Epidermal melanocyte (primary cell): ENCODE measurements around the gene COX17.
"Not testable (repeated sequence)": the region's sequence is repeated elsewhere in the genome, so short reads cannot be mapped to it uniquely, and the experiment has no call there.

Experiments
- DNase-seq: peaks from one replicate; pipeline ENCODE4 v3.0.0; 2011; ENCODE audit warnings: low spot score; ENCODE audit not compliant: insufficient read length

Gene COX17

GRCh38 chr3:119676771-119677640 lies at the start of gene COX17:
TSS of gene COX17 (minus strand) at chr3:119677406. CDS start at chr3:119677310, 96 bp downstream.
- DNase-seq, result peak; percentile 91

GRCh38 chr3:119726909-119727308 lies 49.7 kb upstream of the COX17 start:
- DNase-seq, result no peak

DNA sequence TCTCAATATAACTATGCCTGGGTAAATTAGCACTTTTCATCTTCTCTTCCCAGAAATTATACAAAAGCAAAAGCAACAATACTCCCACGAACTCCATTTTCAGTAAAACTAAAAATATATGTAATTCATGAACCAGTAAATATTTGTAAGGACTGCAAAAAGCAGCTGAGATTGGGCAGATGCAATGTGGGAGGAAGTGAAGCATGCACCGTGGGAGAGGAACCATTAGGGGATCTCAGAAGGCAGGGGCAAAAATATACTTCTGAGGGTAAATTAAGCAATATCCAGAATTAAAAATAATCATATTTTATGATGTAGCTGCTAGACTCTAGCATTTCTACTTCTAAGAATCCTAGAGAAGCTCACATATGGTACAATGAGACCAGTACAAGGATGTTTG lies 45.8 kb upstream of the COX17 start:
- no peak for DNase-seq

GRCh38 chr3:119717520-119717919 lies 40.3 kb upstream of the COX17 start:
- no peak for DNase-seq

- no peak for DNase-seq
These were observed 39.8 kb upstream of the COX17 start for GRCh38 chr3:119716998-119717397.

DNA sequence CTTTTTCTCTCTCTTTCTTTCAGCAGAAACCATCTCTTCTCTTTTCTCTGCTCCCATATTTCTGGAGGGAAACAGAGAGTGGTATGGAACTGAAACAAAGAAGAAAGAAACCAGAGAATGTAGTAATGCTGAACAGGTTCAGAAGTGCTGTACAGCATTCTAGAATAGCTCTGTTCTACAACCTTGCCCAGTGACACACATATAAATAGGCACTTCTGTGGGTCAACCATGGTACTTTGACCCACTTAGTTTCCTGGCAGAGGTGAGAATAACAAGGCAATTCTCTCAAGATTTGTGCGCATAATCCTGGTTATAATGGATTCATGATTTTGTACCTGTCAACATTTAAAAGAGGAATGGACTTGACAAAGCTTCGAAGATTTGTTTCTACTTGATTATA lies 37.9 kb upstream of the COX17 start:
- DNase-seq, result no peak

GRCh38 chr3:119703820-119704531 lies 26.8 kb upstream of the COX17 start:
- DNase-seq, result no peak

DNA sequence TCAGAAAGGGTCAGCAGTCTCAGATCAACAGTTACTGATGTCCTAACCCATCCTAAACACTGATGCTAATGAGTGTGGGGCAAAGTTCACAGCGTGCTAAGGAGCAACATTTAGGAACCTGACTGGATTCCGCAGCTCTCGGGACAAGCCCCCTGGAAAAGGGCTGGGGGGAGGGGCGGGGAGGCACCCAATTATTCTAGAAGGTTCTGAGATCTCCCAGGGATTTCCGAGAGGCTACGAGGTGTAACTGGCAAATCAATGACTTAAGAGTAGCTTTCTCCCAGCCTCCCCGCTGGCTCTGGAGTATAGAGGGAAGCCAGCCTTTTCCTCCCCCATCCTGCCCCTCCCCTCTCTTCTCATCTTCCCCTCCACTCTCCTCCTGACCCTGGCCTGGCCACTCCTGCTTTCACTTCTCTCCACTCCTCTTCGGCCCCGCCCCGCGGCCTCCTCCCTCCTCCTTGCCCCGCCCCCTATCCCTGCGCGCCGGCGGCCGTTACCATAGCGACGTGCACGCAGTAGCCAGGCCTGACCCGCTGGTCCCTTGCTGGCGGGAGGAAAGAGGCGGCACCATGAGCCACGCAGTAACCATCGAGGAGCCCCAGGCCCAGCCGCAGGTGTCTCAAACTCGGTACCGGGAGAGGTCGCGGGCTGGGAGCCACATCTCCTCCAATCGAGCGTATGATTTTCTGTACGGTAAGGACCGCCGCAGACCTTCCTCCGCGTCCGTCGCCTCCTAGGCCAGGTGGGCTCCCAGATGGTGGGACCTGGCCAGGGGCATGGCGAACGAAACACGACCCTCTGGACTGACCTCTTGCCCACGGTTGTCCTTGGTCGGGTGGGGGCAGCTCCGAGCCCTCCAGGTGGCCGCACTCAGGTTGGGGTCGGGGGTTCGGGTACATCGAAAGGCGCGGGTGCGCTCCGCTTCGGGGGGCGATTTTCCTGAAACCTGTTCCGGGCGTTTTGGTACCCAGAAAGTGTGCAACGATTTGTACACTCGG lies 25.6 kb upstream of the COX17 start, which contains the start of gene CFAP91:
CFAP91 (plus strand) TSS at position 493 of the 998 bp plus-strand sequence; CDS start at position 570, 77 bp downstream.
- peak; percentile 76 for DNase-seq

- no peak for DNase-seq
These were observed 23.9 kb upstream of the COX17 start for GRCh38 chr3:119700920-119701734.

DNA sequence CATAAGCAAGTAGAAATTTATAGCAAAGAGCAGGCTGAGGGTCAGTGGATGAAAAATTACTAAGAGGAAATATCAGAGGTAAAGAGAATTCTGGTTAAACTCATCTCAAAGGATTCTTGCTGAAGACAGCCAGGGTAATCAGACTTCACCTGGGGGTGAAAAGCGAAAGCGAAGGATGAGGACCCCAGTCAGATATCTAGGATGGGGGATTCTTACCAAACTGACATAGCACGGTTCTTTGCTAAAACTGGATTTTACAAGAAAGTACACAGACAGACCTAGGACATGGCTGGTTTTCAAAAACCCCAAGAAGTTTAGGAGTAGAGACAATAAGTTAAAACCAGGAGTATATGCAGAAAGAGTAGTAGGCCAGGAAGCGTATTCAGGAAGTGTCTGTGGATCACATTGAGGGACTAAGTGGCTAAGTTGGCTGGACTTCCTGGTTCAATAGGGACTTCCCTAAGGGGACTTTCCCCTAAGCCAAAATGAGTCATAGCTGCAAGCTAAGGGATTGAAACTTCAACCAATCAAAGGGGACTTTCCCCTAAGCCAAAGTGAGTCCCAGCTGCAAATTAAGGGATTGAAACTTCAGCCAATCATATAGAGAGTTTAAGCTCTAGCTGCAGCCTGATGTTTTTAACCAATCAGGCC lies 23.2 kb upstream of the COX17 start:
- no peak for DNase-seq

DNA sequence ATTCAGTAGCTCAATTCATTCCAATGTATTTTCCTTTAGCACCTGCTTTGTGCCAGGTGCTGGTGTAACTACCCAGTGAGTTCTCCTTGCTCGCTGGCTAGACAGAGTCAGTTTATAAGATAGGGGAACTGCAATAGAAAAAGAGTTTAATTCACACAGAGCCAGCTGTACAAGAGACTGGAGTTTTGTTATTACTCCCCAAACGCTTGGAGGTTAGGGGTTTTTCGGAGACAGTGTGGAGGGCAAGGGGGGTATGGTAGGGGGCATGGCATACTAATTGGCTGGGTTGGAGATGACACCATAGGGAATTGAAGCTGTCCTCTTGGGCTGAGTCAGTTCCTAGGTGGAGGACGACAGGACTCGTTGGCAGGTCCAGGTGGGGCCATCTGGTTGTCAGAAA lies 20.2 kb upstream of the COX17 start:
- no peak for DNase-seq

DNA sequence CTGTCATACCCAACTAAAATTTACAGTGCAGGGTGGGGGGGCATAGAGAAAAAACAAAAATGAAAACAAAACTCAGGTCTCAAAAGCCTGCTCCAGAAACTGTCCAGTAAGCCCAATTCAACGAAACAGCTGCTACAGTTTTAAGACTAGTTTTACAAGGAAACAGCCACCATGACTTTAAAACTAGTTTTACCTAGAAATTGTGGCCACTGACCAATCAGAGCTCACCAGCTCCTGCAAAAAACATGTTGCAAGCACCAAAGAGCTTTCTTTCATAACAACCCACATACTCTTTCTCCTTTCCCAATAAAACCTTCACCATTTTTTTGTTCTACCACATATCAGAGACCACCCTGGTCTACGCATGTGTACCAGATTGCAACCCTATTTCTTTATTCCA lies 18.3 kb upstream of the COX17 start:
- no peak for DNase-seq

DNA sequence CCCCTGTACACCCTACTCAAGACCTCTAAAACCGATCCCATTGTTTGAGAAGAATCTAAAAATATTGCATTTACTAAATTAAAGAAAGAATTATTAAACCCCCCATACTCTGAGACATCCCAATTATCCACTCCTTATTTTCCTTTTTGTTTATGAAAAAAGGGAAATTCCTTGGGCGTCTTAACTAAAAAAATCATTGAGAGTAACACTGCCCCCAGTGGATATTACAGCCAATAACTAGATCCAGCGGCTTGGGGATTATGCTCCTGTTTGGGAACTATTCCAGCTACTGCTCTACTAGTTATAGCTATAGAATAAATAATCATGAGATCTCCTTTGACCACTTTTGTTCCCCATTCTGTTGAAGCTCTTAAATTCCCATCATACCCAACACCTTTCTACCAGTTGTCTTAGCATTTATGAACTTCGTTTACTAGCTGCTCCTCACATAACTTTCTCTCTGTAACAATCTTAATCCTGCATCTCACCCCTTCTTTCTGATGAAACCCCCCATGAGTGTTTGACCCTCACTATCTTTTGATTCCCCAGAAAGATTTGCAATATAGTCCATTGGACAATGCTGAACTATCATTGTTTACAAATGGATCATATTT lies 12.9 kb upstream of the COX17 start:
- no peak for DNase-seq

DNA sequence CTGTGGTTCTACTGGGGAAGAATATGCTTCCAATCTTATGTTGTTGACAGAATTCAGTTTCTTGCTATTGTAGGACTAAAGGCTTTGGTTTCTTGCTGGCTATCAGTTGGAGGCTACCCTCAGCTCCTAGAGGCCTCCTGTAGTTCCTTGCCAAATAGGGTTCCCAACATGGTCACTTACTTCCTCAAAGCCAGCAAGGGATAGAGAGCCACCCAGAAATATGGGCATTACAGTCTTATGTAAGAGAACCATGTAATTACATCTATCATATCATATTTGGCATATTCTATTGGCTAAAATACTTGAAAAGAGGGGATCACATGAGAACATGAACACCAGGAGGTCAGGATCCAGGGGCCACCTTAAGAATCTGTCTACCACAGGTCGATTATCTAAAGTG lies 6.2 kb upstream of the COX17 start:
- DNase-seq, result no peak

DNA sequence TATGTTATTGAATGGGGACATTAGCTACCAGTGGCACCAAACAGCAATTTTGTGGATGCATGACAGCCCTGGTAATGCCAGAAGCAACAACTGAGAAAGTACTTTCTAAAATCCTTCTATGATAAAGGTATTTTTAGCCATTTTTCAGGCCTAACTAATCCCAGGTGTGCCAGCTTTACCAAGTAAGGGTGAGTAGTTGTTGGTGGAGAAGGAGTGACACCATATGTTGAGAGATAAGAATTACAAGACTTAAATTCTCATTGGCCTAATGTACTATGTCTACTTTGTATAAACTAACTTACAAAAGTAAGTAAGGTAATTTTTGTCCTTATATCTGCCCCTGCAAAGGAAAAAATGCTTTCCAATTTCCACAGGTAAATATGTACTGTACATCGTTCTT lies 4.1 kb upstream of the COX17 start:
- DNase-seq, result no peak

GRCh38 chr3:119679874-119680273 lies 2.7 kb upstream of the COX17 start:
- no peak for DNase-seq

DNA sequence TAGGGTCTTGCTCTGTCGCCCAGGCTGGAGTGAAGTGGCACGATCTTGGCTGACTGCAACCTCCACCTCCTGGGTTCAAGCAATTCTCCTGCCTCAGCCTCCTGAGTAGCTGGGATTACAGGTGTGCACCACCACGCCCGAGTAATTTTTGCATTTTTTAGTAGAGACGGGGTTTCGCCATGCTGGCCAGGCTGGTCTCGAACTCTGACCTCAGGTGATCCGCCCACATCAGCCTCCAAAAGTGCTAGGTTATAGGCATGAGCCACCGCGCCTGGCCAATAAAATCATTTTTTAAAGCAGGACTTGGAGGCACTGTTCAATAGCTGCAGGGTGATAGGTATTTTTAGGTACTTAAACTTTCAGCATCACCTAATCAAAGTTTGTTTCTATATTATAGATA lies 1.0 kb upstream of the COX17 start:
- not testable (repeated sequence) for DNase-seq

GRCh38 chr3:119677641-119677934 lies 382 bp upstream of the COX17 start:
- no peak for DNase-seq

GRCh38 chr3:119676020-119676419 lies 1.2 kb downstream of the COX17 start:
- no peak for DNase-seq
